Measurements from ENCODE around the gene CDCA5.

CDCA5 gene

DNA sequence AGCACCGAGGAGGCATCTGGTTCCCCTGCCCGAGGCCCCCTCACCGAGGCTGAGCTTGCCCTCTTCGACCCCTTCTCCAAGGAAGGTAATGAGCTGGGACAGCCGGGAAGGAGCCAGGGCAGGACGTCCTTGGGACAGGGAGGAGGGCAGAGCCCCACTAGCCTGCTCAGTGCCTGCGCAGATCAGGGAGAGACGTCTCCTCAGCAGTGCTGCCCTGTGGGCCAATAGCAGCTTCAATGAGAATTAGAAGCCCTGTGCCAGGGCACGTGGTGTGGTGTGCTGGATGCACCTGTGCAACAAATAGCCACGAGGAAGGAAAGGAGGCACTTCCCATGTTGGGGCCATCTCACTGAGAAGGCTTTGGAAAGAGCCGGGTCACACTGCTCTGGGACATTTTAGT, 48.3 kb downstream of the CDCA5 start:
- TF ChIP-seq, protein P1, sequence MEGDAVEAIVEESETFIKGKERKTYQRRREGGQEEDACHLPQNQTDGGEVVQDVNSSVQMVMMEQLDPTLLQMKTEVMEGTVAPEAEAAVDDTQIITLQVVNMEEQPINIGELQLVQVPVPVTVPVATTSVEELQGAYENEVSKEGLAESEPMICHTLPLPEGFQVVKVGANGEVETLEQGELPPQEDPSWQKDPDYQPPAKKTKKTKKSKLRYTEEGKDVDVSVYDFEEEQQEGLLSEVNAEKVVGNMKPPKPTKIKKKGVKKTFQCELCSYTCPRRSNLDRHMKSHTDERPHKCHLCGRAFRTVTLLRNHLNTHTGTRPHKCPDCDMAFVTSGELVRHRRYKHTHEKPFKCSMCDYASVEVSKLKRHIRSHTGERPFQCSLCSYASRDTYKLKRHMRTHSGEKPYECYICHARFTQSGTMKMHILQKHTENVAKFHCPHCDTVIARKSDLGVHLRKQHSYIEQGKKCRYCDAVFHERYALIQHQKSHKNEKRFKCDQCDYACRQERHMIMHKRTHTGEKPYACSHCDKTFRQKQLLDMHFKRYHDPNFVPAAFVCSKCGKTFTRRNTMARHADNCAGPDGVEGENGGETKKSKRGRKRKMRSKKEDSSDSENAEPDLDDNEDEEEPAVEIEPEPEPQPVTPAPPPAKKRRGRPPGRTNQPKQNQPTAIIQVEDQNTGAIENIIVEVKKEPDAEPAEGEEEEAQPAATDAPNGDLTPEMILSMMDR (conservative IDR thresholded peaks at IDR 0.05; ENCODE audit: control insufficient read depth, insufficient read depth, low read depth, low read length) = no peak
- no peak for DNase-seq (ENCODE audit: low read depth)
- H3K4me3 ChIP-seq (ENCODE audit: control insufficient read depth, low read depth, low read length) = no peak overlapping the region

DNA sequence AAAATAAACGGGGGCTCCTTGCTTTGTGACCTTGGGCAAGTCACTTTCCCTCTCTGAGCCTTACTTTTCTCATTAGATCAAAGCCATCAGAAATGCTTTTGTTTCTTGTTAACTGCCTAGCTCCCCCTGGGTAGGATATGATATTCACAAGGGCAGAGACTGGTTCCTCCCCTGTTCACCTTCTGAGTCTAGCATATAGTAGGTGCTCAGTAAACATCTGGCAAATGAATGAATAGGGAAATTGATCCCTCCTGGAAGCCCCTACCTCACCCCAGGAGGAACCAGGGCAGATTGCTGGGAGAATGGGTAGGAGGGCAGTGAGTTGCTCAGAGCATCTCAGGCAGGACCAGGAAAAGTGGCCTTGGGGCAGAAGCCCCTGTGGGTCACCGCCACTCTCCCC, 49.4 kb downstream of the CDCA5 start:
- DNase-seq (ENCODE audit: low read depth) = no peak
- no peak overlapping the region for H3K4me3 ChIP-seq (ENCODE audit: control insufficient read depth, low read depth, low read length)

DNA sequence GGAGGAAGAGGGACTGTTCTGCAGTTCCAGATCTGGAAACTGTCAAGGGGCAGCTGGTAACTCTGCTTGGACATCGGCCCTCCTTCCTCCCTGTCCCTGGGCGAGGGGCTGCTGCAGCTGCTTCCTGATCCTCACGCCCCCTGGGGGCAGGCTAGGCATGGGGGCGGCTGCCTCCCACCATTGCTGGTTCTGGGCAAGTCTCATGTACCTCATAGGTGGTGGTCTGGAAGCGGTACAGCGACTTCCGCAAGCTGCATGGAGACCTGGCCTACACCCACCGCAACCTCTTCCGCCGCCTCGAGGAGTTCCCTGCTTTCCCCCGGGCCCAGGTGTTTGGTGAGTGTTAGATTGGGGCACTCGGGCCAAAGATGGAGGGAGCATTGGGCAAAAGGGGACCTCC, 51.6 kb downstream of the CDCA5 start:
- no peak for DNase-seq (ENCODE audit: low read depth)
- TF ChIP-seq, protein P1 (conservative IDR thresholded peaks at IDR 0.05; ENCODE audit: control insufficient read depth, insufficient read depth, low read depth, low read length) = no peak
- H3K4me3 ChIP-seq (ENCODE audit: control insufficient read depth, low read depth, low read length) = no peak overlapping the region

More for the DNA sequence above, 49.4 kb downstream of the CDCA5 start:
- TF ChIP-seq, protein P1 (conservative IDR thresholded peaks at IDR 0.05; ENCODE audit: control insufficient read depth, insufficient read depth, low read depth, low read length) = no peak

All from fibroblast of mammary gland (primary cell).